HCT116 (cell line): Measurements from ENCODE around the gene SHOC2. TPM values are rescaled to one million over a fixed set of nuclear protein-coding genes. Genes with fewer than 3 reads are reported as not detected.

ENCODE experiments used
- ATAC-seq: fragments of 200-7000 bp; cut with Tn5 transposase; 2 replicates; pipeline ENCODE4 v1.9.1; 2020; ENCODE audit warnings: mild to moderate bottlenecking, moderate library complexity
- BruUV-seq: library from RNA; stranded (reverse); fragments of 400-500 nt; replicated peaks from 2 replicates; lab custom pipeline; 2021; lab: Mats Ljungman, UMichigan
- CTCF ChIA-PET: fragments of 300-600 bp; sonication (Branson Sonifier 250); formaldehyde crosslinking; loops from one replicate; lab custom pipeline; 2021; ENCODE audit warnings: antibody characterized with exemption; lab: Charles Lee
- POLR2A ChIA-PET: fragments of 300-600, 350-600 bp; sonication (Branson Sonifier 250); formaldehyde crosslinking; loops from one replicate; lab custom pipeline; 2021; ENCODE audit warnings: antibody characterized with exemption; lab: Charles Lee
- RAD21 ChIA-PET, 2 experiments: fragments of 300-600 bp; sonication (Branson Sonifier 250); formaldehyde crosslinking; loops; one replicate each; lab custom pipeline; 2023; ENCODE audit warnings: low total read pairs in 2 of 2; ENCODE audit not compliant: uncharacterized antibody in 2 of 2, unreplicated experiment in 2 of 2, low non-redundant PET in 1 of 2; lab: Charles Lee
- DNase-seq: peaks from one replicate; pipeline ENCODE4 v3.0.0-alpha.2; 2010; ENCODE audit warnings: low read depth, low spot score
- H2AFZ ChIP-seq: fragments of 200-600 bp; shearing (Covaris generic), sonication (generic); 2 replicates; pipeline ENCODE4 v1.6.1; 2017; ENCODE audit warnings: low read depth, mixed run types, mixed read lengths, antibody characterized with exemption, low read length; ENCODE audit not compliant: poor library complexity, severe bottlenecking
- H3K27ac ChIP-seq: 2 replicates; pipeline ENCODE4 v1.5.1; 2012; ENCODE audit warnings: low read depth, low read length
- H3K27me3 ChIP-seq: fragments of 200-600 bp; sonication (generic); 2 replicates; pipeline ENCODE4 v1.6.1; 2016; ENCODE audit warnings: mixed run types, low read length, mixed read lengths; ENCODE audit not compliant: insufficient read depth
- H3K36me3 ChIP-seq, 2 experiments: fragments of 200-500 bp in 1 of 2; fragments of 200-600 bp in 1 of 2; sonication (Bioruptor generic) in 1 of 2; sonication (generic) in 1 of 2; 2 replicates each; pipeline versions ENCODE4 v1.5.1 to v1.6.1; 2014 to 2016; ENCODE audit warnings: low read length in 2 of 2, inconsistent platforms in 1 of 2, mixed read lengths in 1 of 2, mixed run types in 1 of 2; ENCODE audit not compliant: insufficient read depth in 2 of 2, control insufficient read depth in 1 of 2
- H3K4me1 ChIP-seq, 2 experiments: fragments of 200-600 bp in 1 of 2; sonication (generic) in 1 of 2; 2 replicates each; pipeline versions ENCODE4 v1.5.1 to v1.6.1; 2012 to 2017; ENCODE audit warnings: low read length in 2 of 2, inconsistent platforms in 1 of 2, mild to moderate bottlenecking in 1 of 2, mixed read lengths in 1 of 2, mixed run types in 1 of 2, moderate library complexity in 1 of 2; ENCODE audit not compliant: insufficient read depth in 2 of 2, control insufficient read depth in 1 of 2
- H3K4me2 ChIP-seq: fragments of 200-600 bp; sonication (generic); 2 replicates; pipeline ENCODE4 v1.6.1; 2017; ENCODE audit warnings: mixed run types, low read length, mixed read lengths
- H3K4me3 ChIP-seq, 2 experiments: fragments of 200-600 bp in 1 of 2; sonication (generic) in 1 of 2; replicated peaks in 1 of 2; 2 replicates each; pipeline ENCODE4 v1.5.1; 2011 to 2016; ENCODE audit warnings: low read length in 2 of 2, control low read depth in 1 of 2, low read depth in 1 of 2, mild to moderate bottlenecking in 1 of 2, mixed read lengths in 1 of 2, mixed run types in 1 of 2
- H3K79me2 ChIP-seq: fragments of 200-600 bp; sonication (generic); 2 replicates; pipeline ENCODE4 v1.6.1; 2017; ENCODE audit warnings: mild to moderate bottlenecking, mixed run types, low read length, moderate library complexity, mixed read lengths; ENCODE audit not compliant: insufficient read depth
- H3K9ac ChIP-seq: fragments of 200-600 bp; sonication (generic); 2 replicates; pipeline ENCODE4 v1.6.1; 2016; ENCODE audit warnings: low read length, mixed read lengths
- H3K9me2 ChIP-seq: fragments of 200-600 bp; sonication (generic), shearing (Covaris generic); 2 replicates; pipeline ENCODE4 v1.6.1; 2017; ENCODE audit warnings: mixed run types, mild to moderate bottlenecking, moderate library complexity; ENCODE audit not compliant: insufficient read depth
- H3K9me3 ChIP-seq, 2 experiments: fragments of 200-500 bp in 1 of 2; fragments of 200-600 bp in 1 of 2; sonication (Bioruptor generic) in 1 of 2; sonication (generic) in 1 of 2; 2 replicates each; pipeline ENCODE4 v1.6.1; 2014 to 2017; ENCODE audit warnings: low read length in 2 of 2, mixed read lengths in 2 of 2, inconsistent platforms in 1 of 2, low read depth in 1 of 2, mild to moderate bottlenecking in 1 of 2, mixed run types in 1 of 2, moderate library complexity in 1 of 2; ENCODE audit not compliant: control insufficient read depth in 1 of 2, insufficient read depth in 1 of 2
- H4K20me1 ChIP-seq: fragments of 200-600 bp; sonication (generic), shearing (Covaris generic); 2 replicates; pipeline ENCODE4 v1.6.1; 2017; ENCODE audit warnings: mixed run types, mild to moderate bottlenecking, moderate library complexity; ENCODE audit not compliant: insufficient read depth
- CBX3 ChIP-seq: IDR thresholded peaks from 2 replicates; pipeline ENCODE4 v1.6.1; 2012; ENCODE audit warnings: low read depth
- CEBPB ChIP-seq: IDR thresholded peaks from 2 replicates; pipeline ENCODE4 v1.6.1; 2012; ENCODE audit warnings: low read depth
- EGR1 ChIP-seq: IDR thresholded peaks from 2 replicates; pipeline ENCODE4 v1.6.1; 2012; ENCODE audit warnings: low read depth
- ELF1 ChIP-seq: IDR thresholded peaks from 2 replicates; pipeline ENCODE4 v1.6.1; 2012; ENCODE audit warnings: low read depth, borderline replicate concordance
- EZH2 ChIP-seq: fragments of 200-600 bp; sonication (generic); IDR thresholded peaks from 2 replicates; pipeline ENCODE4 v1.6.1; 2017; ENCODE audit warnings: antibody characterized with exemption, mixed run types
- EZH2phosphoT487 ChIP-seq: fragments of 200-600 bp; IDR thresholded peaks from 2 replicates; pipeline ENCODE4 v1.6.1; 2018; ENCODE audit warnings: antibody characterized with exemption, borderline replicate concordance
- FOSL1 ChIP-seq: IDR thresholded peaks from 2 replicates; pipeline ENCODE4 v1.6.1; 2012; ENCODE audit warnings: low read depth
- MAX ChIP-seq: IDR thresholded peaks from 2 replicates; pipeline ENCODE4 v1.6.1; 2012
- POLR2A ChIP-seq: IDR thresholded peaks from 2 replicates; pipeline ENCODE4 v1.7.0; 2011; ENCODE audit warnings: borderline replicate concordance; ENCODE audit not compliant: insufficient read depth, insufficient read length; ENCODE audit errors: extremely low read depth
- POLR2AphosphoS5 ChIP-seq: IDR thresholded peaks from 2 replicates; pipeline ENCODE4 v1.6.1; 2011; ENCODE audit warnings: mild to moderate bottlenecking, low read depth, low read length, moderate library complexity
- SP1 ChIP-seq: IDR thresholded peaks from 2 replicates; pipeline ENCODE4 v1.6.1; 2012; ENCODE audit warnings: low read depth
- SRF ChIP-seq: IDR thresholded peaks from 2 replicates; pipeline ENCODE4 v1.6.1; 2012; ENCODE audit warnings: low read depth
- YY1 ChIP-seq: IDR thresholded peaks from 2 replicates; pipeline ENCODE4 v1.6.1; 2011; ENCODE audit warnings: low read length, low read depth, moderate library complexity, mild to moderate bottlenecking; ENCODE audit not compliant: insufficient replicate concordance; ENCODE audit errors: extremely low read depth
- ZBTB33 ChIP-seq: IDR thresholded peaks from 2 replicates; pipeline ENCODE4 v1.6.1; 2011; ENCODE audit warnings: mild to moderate bottlenecking, low read length, moderate library complexity; ENCODE audit not compliant: insufficient replicate concordance; ENCODE audit errors: extremely low read depth
- ZFX ChIP-seq: fragments of 450-650 bp; IDR thresholded peaks from 2 replicates; pipeline ENCODE4 v1.6.1; 2017
- ZNF274 ChIP-seq: fragments of 200-500 bp; sonication (Bioruptor generic); IDR thresholded peaks from 2 replicates; pipeline ENCODE4 v1.6.1; 2014; ENCODE audit warnings: mild to moderate bottlenecking, low read depth, low read length, inconsistent platforms
- intact Hi-C: fragments of 100-400 bp; cut with micrococcal nuclease; formaldehyde crosslinking; loops from 2 replicates; pipeline ENCODE4 v1.10.0; 2022
- total RNA-seq: library from RNA; stranded (reverse); gene quantifications from one replicate; pipeline ENCODE4 v1.2.1, GENCODE V29; 2021; ENCODE audit not compliant: unreplicated experiment
- TF ChIP-seq, protein P1 (sequence below): IDR thresholded peaks from 2 replicates; pipeline ENCODE4 v1.6.1; 2012

Gene SHOC2
- total RNA-seq, 1 experiment from 2014 or later: 39.5 TPM

DNA sequence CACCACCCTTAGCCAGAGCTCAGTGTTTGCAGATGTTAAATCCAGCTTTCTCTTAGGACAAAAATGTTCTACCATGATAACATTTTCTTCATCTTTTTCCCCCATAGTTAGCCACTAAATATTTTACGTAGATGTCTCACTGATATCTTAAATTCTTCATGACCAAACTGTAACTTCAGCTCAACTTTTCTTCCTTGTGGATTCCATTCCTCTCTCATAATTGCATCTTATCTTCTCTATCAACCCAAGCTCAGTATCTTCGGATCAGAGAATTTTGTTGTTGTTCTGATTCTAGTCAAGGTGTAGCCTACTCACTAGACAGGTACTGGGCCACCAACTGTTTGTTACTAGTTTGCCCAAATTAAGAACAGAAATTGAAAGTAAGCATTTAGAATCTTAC lies 60.2 kb downstream of the SHOC2 start (continued):
- TF ChIP-seq YY1: no peak
- no peak for TF ChIP-seq ZNF274
- TF ChIP-seq EZH2phosphoT487: no peak
- TF ChIP-seq FOSL1: no peak

DNA sequence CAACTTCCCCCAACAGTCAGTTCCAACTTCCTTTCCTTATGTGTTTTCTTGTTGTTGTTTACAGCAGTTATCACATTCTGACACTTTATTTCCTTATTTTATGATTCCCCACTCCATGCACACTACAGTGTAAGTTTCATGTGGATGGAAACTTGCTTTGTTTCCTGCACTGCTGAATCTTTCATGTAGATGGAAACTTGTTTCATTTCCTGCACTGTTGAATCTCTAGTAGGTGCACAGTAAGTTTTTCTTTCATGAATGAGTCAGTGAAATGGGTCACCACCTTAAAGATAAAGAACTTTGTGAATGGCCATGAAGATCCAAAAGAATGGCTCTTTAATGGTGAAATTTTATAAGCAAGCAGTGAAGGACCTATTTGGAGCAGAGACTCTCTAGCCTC lies 61.4 kb downstream of the SHOC2 start:
- RAD21 ChIA-PET: no interaction called here
- intact Hi-C loops: no loop called here
- CTCF ChIA-PET: no interaction called here
- Histone ChIP-seq H3K36me3 (no peaks in the 10 kb centered on the region), H3K4me3 (no peak overlapping the region), H3K9ac (no peak overlapping the region), H2AFZ (no peak overlapping the region), H3K9me3 (no peaks in the 10 kb centered on the region), H3K27ac (no peak overlapping the region), H3K27me3 (no peaks in the 10 kb centered on the region), H3K4me1 (no peaks in the 10 kb centered on the region), H3K79me2 (peaks cover 37% of the 10 kb centered on the region), H3K4me2 (no peak overlapping the region), H4K20me1 (peaks cover 14% of the 10 kb centered on the region), H3K9me2 (no peaks in the 10 kb centered on the region)
- no peak for ATAC-seq
- no TSS peak for BruUV-seq
- no peak for DNase-seq
- POLR2A ChIA-PET: no interaction called here
- TF ChIP-seq FOSL1: no peak
- TF ChIP-seq EGR1: no peak
- TF ChIP-seq, protein P1, sequence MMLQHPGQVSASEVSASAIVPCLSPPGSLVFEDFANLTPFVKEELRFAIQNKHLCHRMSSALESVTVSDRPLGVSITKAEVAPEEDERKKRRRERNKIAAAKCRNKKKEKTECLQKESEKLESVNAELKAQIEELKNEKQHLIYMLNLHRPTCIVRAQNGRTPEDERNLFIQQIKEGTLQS: no peak
- no peak for TF ChIP-seq SRF
- no peak for TF ChIP-seq YY1
- TF ChIP-seq POLR2A: no peak
- no peak for TF ChIP-seq ELF1
- TF ChIP-seq SP1: no peak
- TF ChIP-seq CEBPB: no peak
- no peak for TF ChIP-seq ZFX
- no peak for TF ChIP-seq ZBTB33
- no peak for TF ChIP-seq MAX
- TF ChIP-seq CBX3: no peak
- TF ChIP-seq ZNF274: no peak
- TF ChIP-seq EZH2: no peak
- TF ChIP-seq POLR2AphosphoS5: no peak
